HG02970 (cell line): ENCODE results near the gene KRT79.

Experiments used
- ATAC-seq: cut with Tn5 transposase; IDR thresholded peaks from one replicate; pipeline ENCODE4 v1.9.1; 2021; ENCODE audit warnings: mild to moderate bottlenecking, moderate library complexity, moderate number of reproducible peaks; ENCODE audit not compliant: unreplicated experiment, low FRiP score

Gene KRT79

GRCh38 chr12:52776913-52777395 lies 57.2 kb downstream of the KRT79 start, which contains the start of gene KRT76:
Gene KRT76 (minus strand): TSS chr12:52777345. CDS start chr12:52777291, 54 bp downstream.
- no peak for ATAC-seq

GRCh38 chr12:52776435-52776834 lies 57.7 kb downstream of the KRT79 start:
- no peak for ATAC-seq

- no peak for ATAC-seq
Observed at GRCh38 chr12:52774629-52775250, 59.4 kb downstream of the KRT79 start.

GRCh38 chr12:52772772-52773171 lies 61.3 kb downstream of the KRT79 start:
- no peak for ATAC-seq

- no peak for ATAC-seq
Observed at GRCh38 chr12:52772188-52772587, 61.9 kb downstream of the KRT79 start.

GRCh38 chr12:52771505-52771904 lies 62.6 kb downstream of the KRT79 start:
- ATAC-seq: no peak
